RKO (cell line): Measurements from ENCODE around the gene TOM1L2.

Source experiments
- DNase-seq: peaks from one replicate; pipeline ENCODE4 v3.0.0-alpha.2; 2016; ENCODE audit warnings: low spot score

The TOM1L2 gene

GRCh38 chr17:17848311-17849082 is 123.7 kb downstream of the TOM1L2 start:
- no peak for DNase-seq

DNA sequence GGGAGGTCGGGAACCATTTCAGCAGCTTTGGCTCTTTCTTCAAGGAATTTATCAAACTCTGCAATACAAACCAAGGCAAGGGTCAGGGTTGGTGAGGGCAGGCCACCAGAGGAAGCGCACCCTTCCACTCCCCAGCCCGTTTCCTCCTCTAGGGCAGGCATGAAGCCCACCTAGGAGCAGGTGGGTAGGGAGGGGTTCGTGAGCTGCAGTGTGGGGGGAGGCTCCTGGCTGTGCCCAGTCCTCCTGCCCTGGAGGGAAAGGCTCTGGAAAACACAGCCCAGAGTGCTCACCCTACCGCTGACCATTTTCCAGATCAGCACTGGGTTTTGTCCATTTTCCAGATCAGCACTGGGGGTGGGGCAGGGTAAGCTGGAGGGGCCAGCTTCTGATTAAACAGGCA is 124.5 kb downstream of the TOM1L2 start:
- DNase-seq: no peak

DNA sequence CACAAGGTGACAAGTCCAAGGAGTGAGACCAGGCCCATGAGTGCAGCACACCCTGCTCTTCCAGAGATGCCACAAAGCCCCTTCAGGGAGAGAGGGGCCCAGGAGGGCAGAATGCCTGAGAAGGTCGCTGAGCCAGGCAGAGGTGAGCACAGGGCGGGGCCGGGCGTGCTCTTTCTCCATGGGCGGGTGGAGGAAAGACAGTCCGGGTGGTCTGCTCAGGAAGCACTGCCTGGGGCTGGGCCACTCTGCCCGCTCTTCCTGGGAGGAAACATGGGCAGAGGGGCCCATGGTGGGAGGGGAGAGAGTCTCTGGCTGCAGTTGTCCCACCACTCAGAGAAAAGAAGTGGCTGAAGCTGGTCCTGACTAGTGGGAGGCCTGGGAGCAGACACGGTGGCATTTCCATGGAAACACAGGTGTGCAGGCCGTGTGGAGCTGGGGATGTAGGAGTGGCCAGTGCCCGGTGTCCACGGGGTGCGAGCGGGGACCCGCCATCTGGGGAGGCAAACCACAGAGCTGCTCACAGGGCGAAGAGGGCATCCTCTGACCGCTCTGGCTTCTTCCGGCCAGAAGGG is 125.0 kb downstream of the TOM1L2 start:
- DNase-seq: no peak

GRCh38 chr17:17846645-17847044 is 125.6 kb downstream of the TOM1L2 start:
- DNase-seq: no peak

- DNase-seq: no peak
These were observed 126.2 kb downstream of the TOM1L2 start for GRCh38 chr17:17846003-17846402.

DNA sequence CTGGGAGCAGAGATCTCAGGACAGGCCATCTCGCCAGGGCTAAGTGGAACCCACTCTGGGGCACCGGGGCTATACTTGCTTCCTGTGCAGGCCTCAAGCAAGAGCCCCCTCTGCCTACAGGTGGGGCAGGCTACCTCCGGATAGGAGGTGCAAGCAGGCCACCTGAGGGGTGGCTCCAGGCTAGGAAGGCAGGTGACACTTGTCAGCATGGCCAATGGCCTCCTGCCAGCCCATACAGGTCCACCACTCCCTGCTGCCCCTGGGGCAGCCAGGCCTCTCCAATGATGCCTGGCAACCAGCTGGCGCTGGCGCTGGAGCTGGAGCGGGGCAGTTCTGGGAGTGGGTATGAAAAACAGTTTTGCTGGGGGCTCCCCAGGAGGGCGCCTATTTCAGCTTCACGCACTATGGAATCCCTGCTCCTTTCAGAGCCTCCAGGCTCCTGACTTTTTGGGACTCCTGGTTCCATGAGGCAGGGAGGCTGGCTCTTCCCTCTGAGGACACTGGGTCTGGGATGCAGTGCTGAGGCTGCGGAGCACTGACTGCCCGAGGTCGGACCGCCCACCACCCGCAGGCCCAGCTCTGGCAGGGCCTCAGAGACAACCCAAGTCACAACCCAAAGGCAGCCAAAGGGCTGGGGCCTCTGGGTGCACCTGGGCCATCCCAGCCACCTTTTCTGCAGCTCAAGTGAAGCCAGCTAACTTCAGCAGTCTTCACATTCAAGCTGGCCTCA is 127.0 kb downstream of the TOM1L2 start:
- no peak for DNase-seq

- no peak for DNase-seq
These were observed 127.7 kb downstream of the TOM1L2 start for GRCh38 chr17:17844500-17844899.

GRCh38 chr17:17844079-17844478 is 128.1 kb downstream of the TOM1L2 start:
- DNase-seq: no peak

GRCh38 chr17:17843096-17843495 is 129.1 kb downstream of the TOM1L2 start:
- DNase-seq: no peak

GRCh38 chr17:17842111-17842876 is 129.9 kb downstream of the TOM1L2 start:
- DNase-seq: no peak

- no peak for DNase-seq
These were observed 130.6 kb downstream of the TOM1L2 start for GRCh38 chr17:17841601-17842025.

GRCh38 chr17:17840751-17841591 is 131.2 kb downstream of the TOM1L2 start:
- peak; percentile 33 for DNase-seq

- DNase-seq: peak; percentile 88
These were observed 132.2 kb downstream of the TOM1L2 start for GRCh38 chr17:17839791-17840707.

GRCh38 chr17:17837966-17838962 is 133.9 kb downstream of the TOM1L2 start:
- peak; percentile 51 for DNase-seq

DNA sequence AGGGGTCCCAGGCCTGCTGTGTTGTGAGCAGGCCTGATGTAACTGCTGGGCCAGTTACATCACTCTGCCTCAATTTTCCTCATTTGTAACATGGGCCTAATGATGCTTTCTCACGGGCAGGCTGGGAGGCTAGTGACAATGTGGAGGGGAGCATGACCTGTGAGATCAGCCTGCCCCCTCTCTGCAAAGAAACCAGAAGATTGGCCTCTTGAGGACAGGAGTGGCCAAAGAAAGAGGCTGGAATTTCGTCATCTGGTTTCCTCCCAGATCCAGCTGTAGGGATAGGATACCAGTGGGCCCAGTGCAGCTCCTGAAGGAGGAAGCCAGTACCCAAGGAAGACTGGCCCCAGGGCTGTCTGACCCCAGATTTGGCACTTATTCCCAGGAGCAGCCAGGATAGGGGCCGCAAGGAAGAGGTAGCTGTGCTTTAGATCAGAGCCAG is 134.8 kb downstream of the TOM1L2 start:
- DNase-seq: peak; percentile 76

DNA sequence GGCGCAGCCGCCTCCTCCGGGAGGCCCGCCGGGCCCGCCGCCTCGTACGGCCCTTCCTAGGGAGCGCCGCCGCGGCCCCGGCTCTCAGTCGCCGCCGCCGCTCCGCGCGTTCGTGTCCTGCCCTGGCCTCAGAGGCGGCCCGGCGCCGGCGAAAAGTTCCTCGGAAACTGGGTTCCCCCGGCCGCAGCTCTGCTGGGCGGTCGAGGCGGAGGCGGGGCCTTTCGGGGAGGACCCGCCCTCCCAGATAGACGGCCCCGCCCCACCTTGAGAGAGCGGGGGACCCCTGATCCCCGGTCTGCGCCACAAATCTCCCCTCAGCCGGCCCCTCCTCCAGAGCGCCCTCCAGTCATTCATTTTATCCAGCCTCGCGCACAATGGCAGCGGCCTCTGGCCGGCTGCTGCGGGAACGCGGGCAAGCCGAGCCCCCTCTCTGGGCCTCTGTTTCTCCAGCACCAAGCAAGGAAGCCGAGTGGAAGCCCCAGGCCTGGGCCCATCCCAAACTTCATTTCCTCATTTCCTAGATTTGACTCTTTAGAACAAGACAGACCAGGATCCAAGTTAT is 135.3 kb downstream of the TOM1L2 start, which contains the start of gene SREBF1:
Gene SREBF1 (minus strand): TSS at position 169 of the 562 bp plus-strand sequence. CDS start 169 bp downstream, outside the sequence.
- peak; percentile 82 for DNase-seq

GRCh38 chr17:17836250-17836817 is 135.9 kb downstream of the TOM1L2 start:
- DNase-seq: peak; percentile 95
